ENCODE measurements around the gene OR51L1.

The OR51L1 gene

DNA sequence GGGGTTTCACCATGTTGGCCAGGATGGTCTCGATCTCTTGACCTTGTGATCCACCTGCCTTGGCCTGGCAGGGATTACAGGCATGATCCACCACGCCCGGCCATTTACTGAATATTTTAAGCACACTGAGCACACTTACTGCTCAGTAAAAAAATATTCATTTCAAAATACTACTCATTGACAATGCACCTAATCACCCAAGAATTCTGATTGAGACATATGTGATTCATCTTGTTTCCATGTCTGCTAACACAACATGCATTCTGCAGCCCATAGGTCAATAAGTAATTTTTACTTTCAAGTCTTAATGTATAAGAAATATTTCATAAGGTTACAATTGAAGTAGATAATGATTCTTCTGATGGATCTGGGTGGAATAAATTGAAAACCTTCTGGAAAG lies 47.4 kb downstream of the OR51L1 start:
- DNase-seq (ENCODE audit: low read depth): no peak
- H3K4me3 ChIP-seq (ENCODE audit: control insufficient read depth, low read depth, low read length): no peak overlapping the region
- TF ChIP-seq, protein P1, sequence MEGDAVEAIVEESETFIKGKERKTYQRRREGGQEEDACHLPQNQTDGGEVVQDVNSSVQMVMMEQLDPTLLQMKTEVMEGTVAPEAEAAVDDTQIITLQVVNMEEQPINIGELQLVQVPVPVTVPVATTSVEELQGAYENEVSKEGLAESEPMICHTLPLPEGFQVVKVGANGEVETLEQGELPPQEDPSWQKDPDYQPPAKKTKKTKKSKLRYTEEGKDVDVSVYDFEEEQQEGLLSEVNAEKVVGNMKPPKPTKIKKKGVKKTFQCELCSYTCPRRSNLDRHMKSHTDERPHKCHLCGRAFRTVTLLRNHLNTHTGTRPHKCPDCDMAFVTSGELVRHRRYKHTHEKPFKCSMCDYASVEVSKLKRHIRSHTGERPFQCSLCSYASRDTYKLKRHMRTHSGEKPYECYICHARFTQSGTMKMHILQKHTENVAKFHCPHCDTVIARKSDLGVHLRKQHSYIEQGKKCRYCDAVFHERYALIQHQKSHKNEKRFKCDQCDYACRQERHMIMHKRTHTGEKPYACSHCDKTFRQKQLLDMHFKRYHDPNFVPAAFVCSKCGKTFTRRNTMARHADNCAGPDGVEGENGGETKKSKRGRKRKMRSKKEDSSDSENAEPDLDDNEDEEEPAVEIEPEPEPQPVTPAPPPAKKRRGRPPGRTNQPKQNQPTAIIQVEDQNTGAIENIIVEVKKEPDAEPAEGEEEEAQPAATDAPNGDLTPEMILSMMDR (IDR thresholded peaks at IDR 0.05; ENCODE audit: control insufficient read depth, insufficient read depth, low read depth, low read length, missing control alignments): no peak

DNA sequence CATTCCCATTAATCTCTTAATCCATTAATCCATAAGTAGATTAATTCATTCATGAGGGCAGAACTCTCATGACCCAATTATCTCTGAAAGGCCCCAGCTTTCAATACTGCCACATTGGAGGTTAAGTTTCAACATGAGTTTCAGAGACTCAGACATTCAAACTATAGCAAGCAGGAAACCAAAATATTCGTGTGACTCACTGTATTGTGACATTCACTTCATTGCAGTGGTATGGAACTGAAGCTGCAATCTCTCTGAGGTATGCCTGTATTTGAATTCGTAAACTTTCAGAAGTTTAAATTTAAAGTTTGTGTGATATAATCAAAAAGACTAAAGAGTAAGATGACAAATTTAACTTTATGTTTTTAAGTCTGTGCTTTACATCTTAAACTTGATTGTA lies 48.7 kb downstream of the OR51L1 start:
- no peak overlapping the region for H3K4me3 ChIP-seq (ENCODE audit: control insufficient read depth, low read depth, low read length)
- DNase-seq (ENCODE audit: low read depth): no peak
- TF ChIP-seq, protein P1 (IDR thresholded peaks at IDR 0.05; ENCODE audit: control insufficient read depth, insufficient read depth, low read depth, low read length, missing control alignments): no peak

DNA sequence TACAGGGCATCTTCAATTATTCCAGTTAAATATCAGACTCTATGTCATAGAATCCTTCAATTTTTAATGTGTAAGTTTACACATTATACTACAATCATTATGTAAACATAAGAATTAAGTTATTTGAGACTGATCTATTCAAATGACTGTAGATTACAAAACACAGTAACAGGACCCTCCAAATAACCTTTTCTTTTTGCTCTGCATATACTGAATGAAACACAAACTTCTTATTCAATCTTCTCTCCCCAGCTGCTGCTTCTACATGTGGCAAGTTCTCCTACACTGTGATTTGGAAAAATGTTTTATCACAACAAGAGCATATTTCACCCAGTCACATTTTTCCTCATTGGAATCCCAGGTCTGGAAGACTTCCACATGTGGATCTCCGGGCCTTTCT lies 51.6 kb downstream of the OR51L1 start, which contains the start of gene OR52J3:
OR52J3 (plus strand) TSS at position 301 of the 400 bp plus-strand sequence; CDS start at position 301, 0 bp downstream.
- H3K4me3 ChIP-seq (ENCODE audit: control insufficient read depth, low read depth, low read length): no peak within 1 kb of the TSS
- TF ChIP-seq, protein P1 (IDR thresholded peaks at IDR 0.05; ENCODE audit: control insufficient read depth, insufficient read depth, low read depth, low read length, missing control alignments): no peak
- DNase-seq (ENCODE audit: low read depth): no peak

DNA sequence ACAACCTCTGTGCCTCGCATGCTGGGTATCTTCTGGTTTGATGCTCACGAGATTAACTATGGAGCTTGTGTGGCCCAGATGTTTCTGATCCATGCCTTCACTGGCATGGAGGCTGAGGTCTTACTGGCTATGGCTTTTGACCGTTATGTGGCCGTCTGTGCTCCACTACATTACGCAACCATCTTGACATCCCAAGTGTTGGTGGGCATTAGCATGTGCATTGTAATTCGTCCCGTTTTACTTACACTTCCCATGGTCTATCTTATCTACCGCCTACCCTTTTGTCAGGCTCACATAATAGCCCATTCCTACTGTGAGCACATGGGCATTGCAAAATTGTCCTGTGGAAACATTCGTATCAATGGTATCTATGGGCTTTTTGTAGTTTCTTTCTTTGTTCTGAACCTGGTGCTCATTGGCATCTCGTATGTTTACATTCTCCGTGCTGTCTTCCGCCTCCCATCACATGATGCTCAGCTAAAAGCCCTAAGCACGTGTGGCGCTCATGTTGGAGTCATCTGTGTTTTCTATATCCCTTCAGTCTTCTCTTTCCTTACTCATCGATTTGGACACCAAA lies 52.2 kb downstream of the OR51L1 start:
- no peak for DNase-seq (ENCODE audit: low read depth)
- TF ChIP-seq, protein P1 (IDR thresholded peaks at IDR 0.05; ENCODE audit: control insufficient read depth, insufficient read depth, low read depth, low read length, missing control alignments): no peak
- no peak overlapping the region for H3K4me3 ChIP-seq (ENCODE audit: control insufficient read depth, low read depth, low read length)

Data from AG09309 (cell line).